Coronary artery (tissue), 2 donors: ENCODE data around the gene BMPER.

ENCODE experiments used
- DNase-seq: peaks from one replicate; pipeline ENCODE4 v3.0.0-alpha.2; 2017; ENCODE audit warnings: low spot score
- H3K27ac ChIP-seq, 2 donors: fragments of 200-600 bp; sonication (generic); one replicate each; pipeline ENCODE4 v1.5.1; 2016 to 2019
- H3K4me3 ChIP-seq: fragments of 200-600 bp; sonication (generic); 2 replicates; pipeline ENCODE4 v1.5.1; 2016; ENCODE audit warnings: mild to moderate bottlenecking, moderate library complexity
- TF ChIP-seq, protein P1 (sequence below): fragments of 200-600 bp; sonication (generic); IDR thresholded peaks from one replicate; pipeline ENCODE4 v1.5.1; 2019; ENCODE audit warnings: antibody characterized with exemption

Gene BMPER

DNA sequence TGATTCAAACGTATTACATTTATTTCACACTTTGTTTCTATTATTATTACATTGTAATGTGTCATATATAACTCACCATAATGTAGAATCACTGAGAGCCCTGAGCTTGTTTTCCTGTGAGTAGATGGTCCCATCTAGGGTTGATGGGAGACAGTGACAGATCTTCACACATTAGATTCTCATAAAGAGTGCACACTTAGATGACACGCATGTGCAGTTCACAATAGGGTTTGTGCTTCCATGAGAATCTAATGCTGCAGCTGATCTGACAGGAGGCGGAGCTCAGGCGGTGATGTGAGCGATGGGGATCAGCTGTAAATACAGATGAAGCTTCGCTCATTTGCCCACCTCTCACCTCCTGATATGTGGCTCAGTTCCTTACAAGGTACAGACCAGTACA lies 36.1 kb downstream of the BMPER start:
- no peak for DNase-seq
- TF ChIP-seq, protein P1, sequence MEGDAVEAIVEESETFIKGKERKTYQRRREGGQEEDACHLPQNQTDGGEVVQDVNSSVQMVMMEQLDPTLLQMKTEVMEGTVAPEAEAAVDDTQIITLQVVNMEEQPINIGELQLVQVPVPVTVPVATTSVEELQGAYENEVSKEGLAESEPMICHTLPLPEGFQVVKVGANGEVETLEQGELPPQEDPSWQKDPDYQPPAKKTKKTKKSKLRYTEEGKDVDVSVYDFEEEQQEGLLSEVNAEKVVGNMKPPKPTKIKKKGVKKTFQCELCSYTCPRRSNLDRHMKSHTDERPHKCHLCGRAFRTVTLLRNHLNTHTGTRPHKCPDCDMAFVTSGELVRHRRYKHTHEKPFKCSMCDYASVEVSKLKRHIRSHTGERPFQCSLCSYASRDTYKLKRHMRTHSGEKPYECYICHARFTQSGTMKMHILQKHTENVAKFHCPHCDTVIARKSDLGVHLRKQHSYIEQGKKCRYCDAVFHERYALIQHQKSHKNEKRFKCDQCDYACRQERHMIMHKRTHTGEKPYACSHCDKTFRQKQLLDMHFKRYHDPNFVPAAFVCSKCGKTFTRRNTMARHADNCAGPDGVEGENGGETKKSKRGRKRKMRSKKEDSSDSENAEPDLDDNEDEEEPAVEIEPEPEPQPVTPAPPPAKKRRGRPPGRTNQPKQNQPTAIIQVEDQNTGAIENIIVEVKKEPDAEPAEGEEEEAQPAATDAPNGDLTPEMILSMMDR, result no peak
- no peak overlapping the region for H3K27ac ChIP-seq

DNA sequence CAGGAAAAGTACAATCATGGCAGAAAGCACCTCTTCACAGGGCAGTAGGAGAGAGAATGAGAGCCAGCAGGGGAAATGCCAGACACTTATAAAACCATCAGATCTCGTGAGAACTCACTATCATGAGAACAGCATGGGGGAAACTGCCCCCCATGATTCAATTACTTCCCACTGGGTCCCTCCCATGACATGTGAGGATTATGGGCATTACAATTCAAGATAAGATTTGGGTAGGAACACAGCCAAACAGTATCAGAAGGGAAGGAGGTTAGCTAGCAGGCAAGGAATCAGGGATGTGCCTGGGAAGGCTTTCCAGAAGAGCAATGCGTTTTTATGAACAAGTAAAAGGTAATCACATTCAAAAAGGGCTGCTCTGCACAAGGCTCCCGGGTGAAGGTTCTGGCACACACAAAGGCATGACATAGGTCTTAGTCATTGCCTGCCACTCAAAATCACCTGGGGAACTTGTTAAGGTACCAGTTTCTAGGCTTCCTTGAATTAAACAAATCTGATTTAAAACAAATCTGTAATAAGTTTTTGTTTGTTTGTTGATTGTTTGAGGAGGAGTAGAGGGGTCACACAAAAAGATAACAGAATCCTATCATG lies 40.9 kb downstream of the BMPER start:
- TF ChIP-seq, protein P1, result no peak
- Histone ChIP-seq H3K27ac (no peak overlapping the region), H3K4me3 (no peak overlapping the region)
- DNase-seq, result no peak

More for the DNA sequence above, 36.1 kb downstream of the BMPER start:
- H3K4me3 ChIP-seq, result no peak overlapping the region

DNA sequence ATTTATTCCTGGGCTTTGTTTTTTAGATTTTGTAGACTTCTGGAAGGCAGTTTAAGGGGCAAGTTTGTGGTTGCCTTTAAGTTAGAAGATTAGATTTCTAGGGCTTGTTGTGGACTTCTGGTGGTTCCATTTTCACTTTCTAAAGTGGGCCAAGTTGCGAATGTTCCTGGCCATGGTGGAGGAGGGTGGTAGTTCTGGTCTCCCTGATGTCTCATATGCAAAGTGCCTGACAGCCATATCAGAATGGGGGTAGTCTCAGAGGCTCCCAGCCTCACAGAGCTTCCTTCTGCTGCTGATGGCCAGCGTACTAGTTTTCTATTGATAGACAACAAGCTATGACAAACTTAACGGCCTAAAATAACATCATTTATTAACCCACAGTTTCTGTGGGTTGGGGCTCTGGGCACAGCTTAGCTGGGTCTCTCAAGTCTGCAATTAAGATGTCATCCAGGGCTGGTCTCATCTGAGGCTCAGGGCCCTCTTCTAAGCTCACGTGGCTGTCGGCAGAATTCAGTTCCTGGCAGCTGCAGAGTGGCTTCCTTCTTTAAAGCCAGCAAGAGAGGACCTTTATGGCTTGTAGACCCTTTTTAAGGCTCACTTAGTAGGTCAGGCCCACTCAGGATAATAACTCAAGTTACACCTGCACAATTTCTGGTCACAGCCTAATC lies 44.8 kb downstream of the BMPER start:
- no peak for DNase-seq
- H3K27ac ChIP-seq, result no peak overlapping the region
- TF ChIP-seq, protein P1, result no peak

DNA sequence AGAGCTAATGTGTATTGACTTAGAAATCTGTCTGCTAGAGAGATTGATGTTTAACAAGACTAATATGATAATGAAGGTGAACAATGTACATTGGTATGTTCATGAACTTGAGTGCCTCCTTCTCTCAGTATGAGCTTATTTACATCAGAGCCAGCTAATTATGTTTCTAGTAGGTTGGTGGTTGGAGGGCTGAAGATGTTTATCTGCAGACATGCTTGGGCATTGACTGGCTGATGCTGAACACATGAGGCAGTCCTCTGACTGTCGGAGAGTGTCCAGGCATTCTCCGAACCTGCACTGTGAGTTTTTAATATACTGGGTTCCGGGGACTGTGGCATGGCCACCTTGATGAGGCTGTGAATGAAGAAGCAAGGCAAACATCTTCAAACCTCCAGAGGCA lies 47.5 kb downstream of the BMPER start:
- no peak overlapping the region for H3K27ac ChIP-seq
- TF ChIP-seq, protein P1, result no peak
- H3K4me3 ChIP-seq, result no peak overlapping the region
- no peak for DNase-seq

More for the DNA sequence above, 44.8 kb downstream of the BMPER start:
- no peak overlapping the region for H3K4me3 ChIP-seq

DNA sequence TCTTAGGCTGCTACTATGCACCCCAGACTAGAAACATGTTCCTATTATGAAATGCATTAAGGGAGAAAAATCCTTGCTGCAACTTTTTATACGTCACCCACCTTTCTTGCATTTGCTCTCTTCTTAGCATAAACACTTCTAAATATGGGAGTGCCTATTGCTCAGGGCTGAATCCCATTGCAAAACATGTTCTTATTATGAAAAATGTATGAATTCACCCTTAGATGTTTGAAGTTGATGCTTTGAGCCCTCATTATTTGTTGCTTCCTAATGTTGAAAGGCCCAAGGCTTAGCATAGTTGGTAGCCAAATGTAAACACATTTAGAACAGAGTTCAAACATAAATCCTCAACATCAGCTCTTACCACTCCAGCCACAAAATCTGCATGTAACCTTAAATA lies 52.8 kb downstream of the BMPER start:
- Histone ChIP-seq H3K4me3 (no peak overlapping the region), H3K27ac (no peak overlapping the region)
- no peak for DNase-seq
- TF ChIP-seq, protein P1, result no peak

DNA sequence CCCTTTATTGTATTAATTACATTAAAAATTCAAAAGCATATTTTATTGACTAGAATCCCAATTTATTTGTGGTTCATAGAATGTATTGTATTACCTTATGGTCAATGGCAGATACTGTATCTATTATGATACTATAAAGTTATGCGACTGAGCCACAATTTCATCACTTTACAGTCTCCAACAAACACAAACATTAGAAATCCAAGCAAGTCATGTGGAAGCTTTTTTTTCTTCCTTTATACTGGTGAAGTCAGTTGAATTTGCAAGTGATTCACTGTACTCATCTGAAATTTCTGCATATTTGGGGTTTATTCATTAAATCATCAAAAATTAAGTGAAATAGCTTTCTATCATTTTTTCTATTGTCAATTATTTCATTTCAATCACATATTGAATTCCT lies 54.3 kb downstream of the BMPER start:
- Histone ChIP-seq H3K4me3 (no peak overlapping the region), H3K27ac (no peak overlapping the region)
- TF ChIP-seq, protein P1, result no peak
- no peak for DNase-seq

DNA sequence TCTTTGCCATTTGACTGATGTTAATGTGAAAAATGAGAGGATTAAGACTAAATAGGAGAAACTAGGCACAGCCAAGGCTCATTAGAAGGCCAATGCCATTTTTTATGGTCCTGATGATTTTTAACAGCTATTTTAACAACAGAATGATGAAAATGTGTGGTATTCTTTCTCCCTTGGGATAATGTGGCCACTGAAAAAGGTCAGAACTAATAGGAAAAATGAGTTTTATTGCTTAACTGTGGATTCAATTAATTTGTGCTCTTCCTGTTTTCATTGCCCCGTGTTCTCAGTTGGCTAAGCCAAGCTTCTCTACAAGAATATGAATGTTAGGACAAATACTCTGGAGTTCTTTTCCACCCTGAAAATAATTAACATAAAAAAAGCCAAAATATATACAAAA lies 56.6 kb downstream of the BMPER start:
- peak overlapping the region in 1 of 2 donors; percentile 21 for H3K27ac ChIP-seq
- no peak overlapping the region for H3K4me3 ChIP-seq
- TF ChIP-seq, protein P1, result no peak
- DNase-seq, result no peak
